HG03095 (cell line): ENCODE measurements around the gene HCFC1.

Source experiments
- ATAC-seq: cut with Tn5 transposase; IDR thresholded peaks from one replicate; pipeline ENCODE4 v1.9.1; 2021; ENCODE audit warnings: moderate library complexity; ENCODE audit not compliant: unreplicated experiment

The HCFC1 gene

DNA sequence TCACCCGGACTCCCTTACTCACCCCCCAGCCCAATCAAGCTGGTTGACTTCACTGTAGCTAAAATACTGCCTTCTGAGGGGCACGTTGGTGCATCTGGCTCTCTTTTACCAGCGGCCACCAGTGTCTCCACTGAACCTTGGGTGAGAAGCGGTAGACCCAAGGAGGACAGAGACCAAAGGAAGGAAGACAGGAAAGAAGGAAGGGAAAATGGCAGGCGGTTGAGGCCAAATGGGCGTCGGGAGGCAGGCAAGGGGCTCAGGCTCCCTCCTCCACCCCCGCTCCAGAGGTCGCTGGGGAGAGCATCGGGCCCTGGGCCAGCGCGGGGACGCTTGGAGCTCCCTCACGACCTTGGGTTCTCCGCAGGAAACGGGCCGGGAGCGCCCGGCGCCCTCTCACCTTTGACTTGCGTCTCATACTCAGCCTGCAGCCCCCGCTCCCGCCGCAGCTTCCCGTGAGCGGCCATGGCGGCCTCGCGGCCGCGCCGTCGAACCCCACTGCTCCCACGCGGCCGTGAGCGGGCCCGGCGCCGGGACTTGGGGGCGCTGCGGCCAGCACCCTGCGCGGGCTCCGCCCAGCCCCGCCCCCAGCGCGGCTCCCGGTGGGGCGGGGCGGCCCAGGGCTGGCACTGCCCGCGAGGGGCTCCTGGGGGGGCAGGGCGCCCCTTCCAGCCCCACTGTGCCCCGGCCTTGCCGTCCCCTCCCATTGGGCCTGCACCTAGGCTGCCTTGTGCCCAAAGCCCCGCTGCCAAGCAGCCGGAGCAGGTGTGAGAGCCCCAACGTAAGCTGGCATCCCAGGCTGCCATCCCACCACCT is 45.7 kb downstream of the HCFC1 start, which contains the start of gene ARHGAP4:
ARHGAP4 (minus strand) TSS at position 526 of the 813 bp plus-strand sequence; CDS start at position 464, 62 bp downstream.
- ATAC-seq: no peak

DNA sequence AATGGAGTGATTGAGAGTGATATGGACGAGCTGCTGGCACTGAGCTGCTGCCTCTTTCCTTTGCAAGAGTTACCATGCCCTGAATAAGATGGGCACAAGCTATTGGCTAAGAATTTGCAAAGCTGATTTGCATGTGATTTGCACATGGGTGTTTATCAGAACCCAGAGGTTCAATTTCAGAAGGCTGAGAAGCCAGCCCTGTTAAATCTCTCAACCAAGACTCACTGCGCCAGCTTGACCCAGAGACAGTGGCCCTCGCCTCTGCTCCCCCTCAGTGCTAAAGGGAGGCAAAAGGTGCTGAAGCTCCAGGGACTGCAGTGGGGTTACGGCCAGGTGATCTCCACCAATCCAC is 46.3 kb downstream of the HCFC1 start:
- no peak for ATAC-seq

DNA sequence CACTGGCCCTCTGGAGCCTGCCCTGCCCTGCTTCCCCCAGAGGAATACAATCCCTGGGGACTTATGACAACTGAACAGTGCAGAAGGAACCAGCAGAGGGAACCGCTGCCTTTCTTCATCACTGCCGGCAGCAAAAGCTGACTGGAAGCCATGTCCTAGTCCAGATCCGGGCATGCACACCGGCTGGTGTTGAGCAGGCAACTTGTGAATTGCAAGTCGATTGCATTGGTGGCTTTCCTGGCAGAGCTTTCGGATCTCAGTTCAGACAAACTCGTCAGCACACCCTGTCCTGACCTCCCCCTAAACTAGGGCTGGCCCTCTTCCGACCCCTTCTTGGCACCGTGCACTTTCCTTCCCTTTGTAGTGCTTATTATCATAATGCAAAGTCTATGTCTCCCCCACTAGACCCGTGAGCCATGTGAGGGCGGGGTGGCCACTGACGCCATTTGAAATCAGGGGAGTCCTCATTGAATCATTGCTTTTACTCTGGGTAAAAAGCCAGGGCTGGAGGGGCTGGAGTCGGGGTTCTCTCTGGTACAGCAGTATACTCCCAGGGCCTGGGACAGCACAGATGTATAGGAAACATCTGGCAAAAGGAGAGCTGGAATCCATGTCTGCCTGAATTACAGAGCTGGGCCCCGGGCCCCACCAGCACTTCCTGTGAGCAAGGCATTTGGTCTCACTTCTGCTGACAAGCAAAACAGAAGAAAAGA is 47.3 kb downstream of the HCFC1 start:
- no peak for ATAC-seq

DNA sequence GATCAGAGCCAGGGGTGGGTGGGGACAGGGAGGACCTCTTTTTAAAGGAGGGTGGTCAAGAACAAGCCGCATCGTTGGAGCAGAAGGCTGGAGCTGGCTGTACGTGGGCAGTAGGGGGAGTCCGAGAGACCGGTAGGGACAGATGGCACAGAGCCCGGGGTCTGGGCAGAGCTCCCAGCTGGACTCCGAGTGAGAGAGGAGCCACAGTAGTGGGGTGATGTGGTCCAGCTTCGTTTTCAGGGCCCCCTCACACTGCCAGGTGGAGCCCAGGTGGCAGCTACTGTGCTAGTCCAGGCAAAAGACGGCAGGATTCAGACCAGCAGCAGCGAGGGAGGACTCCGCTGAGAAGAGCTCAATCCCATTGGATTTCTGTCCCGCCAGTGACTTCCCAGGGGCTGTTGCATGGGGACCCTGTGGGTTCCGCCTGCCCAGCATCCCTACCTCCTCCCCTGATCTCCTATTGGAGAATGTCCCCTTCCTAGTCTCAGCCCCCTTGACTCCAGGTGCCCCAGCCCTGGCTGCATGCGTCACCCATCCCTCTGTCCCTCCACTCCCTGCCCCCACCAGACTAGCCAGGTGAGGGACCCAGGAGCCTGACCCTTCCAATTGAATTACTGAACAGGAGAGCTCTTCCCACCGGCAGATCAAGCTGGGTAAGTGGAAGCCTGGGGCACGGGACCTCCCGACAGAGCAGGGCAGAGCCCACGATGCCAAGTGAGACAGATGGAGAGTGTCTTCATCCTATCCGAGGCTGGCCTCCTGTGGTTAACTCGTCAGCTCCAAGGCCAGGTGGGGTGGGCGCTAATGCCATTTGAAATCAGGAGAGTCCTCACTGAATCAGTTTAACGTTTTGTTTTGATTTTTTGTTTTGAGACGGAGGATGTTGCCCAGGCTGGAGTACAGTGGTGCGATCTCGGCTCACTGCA is 48.4 kb downstream of the HCFC1 start:
- no peak for ATAC-seq

DNA sequence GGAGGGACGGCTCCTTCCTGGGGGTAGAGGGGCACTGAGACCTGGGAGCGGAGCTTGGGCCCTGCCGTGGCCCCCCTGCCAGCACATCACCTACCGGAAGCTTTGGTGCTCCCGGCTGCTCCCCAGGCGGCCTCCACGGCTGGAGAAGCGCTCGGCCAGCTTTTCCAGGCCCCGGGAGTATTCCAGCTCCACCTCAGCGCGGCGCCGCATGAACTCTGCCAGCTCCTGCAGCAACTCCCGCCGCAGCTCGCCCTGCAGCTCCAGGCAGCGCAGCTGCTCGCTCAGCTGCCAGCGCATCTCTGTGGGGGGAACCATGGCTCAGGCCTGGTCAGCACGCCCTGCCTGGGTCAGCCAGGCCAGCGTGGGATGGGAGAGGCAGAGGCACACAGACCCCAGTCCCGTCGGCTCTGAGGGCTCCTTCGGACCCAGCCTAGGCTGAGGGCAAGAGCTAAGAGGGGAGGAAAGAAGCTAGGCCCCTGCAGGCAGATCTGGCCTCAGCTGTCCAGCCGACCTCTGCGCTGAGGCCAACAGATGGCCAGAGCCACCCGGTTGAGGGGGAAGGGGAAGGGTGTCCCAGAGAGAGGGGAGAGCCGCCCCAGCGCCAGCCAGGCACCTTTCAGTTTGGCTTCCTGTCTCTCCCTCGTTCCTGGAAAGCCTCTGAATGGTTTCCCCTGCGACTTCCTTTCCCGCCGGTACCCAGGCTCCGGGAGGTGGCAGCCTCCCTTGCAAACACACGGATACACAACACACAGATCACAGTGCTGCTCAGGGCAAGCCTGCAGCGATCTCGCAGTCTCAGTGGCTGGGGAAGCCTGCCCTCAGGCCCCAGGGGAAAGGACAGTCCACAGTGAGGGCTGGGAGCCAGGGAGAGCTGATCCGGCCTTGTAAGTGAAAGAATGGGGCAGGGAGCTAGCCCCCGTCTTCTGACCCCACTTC is 49.8 kb downstream of the HCFC1 start:
- ATAC-seq: no peak

DNA sequence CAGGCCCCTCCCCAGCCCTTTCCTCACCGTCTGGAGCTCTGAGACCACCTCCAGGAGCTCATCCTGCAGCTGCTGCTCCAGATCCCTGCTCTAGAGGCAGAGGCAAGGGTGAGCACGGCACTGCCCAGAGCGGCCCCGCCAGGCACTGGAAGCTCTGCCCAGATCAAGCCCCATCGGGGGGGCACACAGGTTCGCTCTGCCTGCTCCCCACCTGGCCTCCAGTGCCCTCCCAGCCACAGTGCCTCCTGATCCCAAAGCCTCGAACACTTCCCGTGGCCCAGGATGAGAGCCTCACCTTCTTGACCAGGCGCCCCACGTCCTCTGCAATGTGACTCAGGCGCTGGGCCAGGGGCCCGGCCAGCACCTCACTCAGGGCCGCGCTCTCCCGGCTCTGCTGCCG is 50.5 kb downstream of the HCFC1 start:
- ATAC-seq: no peak

DNA sequence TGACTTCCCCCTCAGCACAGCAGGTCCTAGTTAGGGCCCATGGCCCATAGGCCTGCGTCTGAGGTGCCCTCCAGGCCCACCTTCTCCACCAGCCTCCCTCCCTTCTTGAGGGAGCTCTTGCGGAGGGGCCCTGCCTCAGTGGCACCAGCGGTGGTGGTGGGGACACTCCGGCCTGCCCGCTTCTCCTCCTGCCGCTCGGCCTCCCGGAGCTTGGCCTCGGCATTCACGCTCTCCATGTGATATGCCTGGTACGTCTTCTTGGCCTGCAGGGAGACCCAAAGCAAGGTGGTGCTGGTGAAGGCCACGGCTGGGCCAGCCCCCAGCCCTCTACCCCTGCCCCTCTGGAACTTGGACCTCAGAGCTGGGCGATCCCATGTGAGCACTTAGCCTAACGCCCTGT is 51.1 kb downstream of the HCFC1 start:
- ATAC-seq: no peak

DNA sequence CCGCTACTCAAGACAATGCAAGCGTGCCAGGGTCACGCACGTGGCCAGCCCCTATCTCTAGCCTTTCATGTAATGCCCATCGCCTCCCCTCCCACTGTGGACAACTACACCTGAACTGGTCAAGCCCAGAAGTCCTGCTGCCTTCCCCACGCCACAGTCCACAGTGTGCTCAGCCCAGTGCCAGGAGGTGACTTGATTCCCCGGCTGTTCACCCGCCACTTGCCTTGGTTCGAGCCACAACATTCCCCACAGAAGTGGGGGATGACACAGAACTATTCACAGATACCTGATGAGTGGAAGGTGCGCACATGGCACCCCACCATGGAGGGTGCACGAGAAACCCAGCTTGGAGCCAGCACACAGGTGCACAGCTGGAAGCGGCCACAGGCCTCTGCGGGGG is 52.3 kb downstream of the HCFC1 start:
- ATAC-seq: no peak

DNA sequence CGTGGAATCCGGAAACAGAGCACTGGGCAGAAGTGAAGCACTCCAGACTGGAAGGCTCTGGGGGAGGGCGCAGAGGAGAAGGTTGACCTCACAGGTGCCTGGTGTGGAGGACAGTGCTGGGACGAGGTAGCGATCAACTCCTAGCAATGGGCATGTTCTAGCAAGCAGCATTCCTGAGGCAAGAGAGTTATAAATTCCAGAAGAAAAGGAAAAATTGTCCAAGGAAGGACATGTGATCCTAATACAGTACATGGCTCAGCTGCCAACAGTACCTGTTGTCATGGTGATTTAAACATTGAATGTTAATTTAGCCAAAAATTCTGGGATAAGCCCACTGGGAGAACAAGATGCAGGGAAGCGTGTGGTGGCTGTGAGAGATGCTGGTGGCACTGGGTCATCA is 53.7 kb downstream of the HCFC1 start:
- no peak for ATAC-seq

DNA sequence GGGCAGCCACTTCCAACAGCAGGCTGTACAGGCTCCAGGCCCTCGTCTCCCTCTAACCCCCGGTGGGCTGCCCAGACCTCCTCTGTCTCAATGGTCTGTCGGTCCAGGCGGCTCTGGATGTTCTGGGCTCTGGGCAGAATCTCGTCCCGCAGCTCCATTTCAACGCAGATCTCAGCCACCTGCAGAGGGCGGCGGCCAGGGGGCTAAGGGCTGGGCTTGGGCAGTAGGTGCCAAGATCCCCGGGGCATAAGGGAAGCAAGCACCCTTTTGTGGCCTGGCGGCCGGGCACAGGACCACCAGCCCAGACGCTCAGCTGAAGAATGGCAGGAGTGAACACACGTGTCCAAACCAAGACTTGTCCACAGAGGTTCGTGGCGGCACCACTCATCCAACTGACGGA is 57.9 kb downstream of the HCFC1 start:
- ATAC-seq: no peak

DNA sequence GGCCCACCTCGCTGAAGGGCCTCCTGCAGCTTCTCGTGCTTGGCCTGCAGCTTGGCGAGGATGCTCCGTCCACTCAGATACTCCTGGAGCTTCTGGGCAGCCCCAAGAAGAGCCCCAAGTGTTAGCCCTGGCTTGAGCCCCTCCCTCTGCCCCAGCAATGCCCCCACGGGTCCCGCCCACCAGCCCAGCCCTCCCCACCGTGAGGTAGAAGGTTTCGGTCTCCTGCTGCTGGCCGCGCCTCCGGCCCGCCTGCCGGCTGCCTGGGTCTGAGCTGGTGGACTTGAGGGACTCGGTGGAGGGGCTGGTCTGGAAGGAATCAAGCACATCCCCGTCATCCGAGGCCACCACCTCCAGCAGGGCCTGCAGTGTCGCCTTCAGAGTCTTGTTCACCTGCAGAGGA is 58.4 kb downstream of the HCFC1 start:
- no peak for ATAC-seq

DNA sequence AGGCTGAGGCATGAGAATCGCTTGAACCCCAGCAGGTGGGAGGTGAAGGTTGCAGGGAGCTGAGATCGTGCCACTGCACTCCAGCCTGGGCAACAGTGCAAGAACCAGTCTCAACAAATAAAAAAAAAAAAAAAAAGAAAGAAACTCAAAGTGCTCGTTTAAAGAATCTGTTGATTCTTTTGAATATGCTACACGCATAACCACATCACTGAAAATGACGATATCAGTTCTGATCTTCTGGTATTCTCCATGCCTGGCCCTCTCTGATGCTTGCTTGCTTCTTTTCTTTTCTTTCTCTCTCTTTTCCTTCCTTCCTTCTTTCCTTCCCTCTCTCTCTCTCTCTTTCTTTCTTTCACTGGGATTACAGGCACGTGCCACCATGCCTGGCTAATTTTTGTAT is 59.8 kb downstream of the HCFC1 start:
- ATAC-seq: no peak

DNA sequence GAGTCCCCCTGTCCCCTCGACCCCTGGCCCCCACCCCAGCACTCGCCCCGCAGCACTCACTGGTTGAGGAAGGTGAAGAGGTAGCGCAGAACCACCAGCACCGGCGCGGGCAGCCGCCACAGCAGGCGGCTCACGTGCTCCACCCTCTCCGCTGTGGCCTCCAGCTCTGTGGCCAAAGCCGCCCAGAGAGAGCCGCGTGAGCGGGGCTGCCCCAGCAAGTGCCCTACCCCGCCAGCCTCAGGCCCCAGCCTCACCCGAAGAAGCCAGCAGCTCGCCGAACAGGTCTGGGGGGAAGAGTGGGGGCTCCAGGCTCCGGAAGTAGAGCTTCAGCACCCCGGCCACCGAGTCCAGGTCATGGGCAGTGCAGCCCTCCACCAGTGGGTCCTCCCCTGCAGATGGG is 61.2 kb downstream of the HCFC1 start:
- ATAC-seq: no peak

DNA sequence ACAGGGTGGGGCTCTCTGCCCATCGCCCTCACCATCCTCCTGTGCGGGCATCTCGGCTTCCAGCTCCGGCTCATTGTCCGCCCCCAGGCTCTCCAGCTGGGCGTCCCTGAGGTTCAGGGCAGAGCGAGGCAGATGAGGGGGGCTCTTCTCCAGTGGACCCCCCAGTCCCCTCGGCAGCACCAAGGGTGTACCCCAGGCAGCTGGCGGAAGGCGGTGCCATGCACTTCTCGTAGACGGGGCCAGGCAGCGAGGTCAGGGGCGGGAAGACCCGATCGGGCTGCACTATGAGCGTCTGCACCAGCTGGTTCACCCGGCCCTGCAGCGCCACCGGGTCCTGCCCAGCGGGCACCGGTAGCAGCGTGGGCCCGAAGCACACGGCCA is 61.6 kb downstream of the HCFC1 start:
- ATAC-seq: no peak

DNA sequence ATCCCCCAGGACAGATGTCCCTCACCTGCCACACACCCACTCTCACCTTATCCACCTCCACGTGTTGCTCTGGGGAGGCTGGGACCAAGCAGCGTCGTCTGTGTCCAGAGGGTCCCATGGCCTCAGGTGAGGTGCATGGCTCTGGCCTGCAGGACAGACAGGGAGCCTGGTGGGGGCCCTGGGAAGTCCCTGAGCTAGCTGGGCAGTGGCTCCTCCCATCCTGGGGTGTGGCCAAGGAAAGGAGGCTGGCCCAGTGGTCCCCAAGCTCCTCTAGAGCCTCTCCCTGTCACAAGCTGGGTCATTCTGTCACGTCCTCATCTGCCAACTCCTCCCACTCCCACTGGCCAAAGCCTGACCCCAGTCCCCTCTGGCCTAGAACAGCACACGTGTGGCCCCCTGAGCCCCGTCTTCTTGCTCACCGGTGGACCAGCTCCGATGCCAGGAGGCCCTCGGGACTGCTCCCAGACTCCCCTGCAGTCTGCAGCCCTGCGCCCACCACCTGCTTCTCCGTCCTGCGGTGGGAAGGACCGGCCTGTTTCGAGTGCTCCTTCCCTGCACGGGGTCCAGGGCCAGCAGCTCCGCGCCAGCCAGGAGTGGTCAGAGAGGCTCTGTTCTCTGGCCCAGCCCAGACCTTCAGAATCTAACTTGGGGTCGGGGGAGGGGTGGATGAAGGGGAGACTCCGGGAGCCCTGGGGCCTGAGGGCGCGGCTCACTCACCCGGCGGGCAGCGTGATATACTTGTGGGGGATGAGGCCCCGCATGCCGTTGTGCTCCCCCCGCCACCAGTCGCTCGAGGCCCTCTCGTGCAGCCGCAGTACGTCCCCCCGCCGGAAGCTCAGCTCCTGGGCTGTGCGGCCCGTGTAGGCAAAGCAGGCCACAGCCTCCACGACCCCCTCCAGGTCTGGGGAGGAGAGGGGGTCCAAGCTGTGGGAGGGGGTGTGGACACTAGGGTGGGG is 62.3 kb downstream of the HCFC1 start:
- no peak for ATAC-seq

DNA sequence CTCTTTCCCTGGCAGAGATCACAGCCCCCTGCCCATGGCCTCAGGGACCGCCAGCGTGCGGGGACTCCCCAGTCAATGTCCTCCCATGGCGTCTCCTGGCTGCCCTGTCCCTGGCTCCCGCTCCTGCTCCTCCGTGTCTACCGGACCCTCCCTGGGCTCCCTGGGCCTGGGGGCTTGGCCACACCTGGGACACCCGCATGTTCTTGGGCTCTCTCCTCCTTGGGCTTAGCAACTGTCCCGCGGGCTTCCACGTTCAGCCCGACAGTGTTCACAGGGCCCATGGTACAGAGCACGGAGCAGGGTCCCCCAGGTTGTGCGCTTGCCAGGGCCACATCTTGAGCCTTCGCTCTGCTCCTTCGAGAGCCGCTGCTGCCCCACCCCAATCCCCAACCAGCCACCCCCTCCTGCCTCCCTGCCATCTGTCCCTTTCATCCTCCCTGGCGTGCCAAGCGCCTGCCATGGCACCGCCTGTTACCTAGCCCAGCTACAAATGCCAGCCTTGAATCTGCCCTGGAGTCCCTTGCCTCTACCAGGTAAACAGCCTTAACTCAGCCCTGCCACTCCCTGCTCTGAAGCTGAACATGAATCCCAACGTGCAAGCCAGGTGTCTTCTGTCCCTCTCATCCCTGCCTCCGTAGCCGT is 63.3 kb downstream of the HCFC1 start:
- no peak for ATAC-seq

DNA sequence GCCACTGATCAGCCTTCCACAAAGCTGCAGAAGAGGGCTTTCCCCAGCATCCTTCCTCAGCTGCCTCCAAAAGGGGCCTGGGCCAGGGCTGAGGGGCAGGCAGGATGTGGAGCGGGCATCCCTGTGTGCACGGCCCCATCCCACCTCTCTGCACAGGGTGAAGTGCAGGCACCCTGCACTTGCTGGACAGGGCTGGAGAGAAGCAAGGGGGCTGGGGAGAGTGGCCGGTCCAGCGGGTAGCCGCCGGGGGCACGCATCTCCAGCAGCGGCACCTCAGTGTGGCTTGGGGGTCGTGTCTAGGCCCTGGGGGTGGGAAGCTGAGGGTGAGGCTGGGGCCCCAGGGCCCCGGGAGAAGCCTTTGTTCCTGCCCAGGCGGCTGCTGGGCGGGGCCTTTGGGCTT is 64.2 kb downstream of the HCFC1 start:
- no peak for ATAC-seq

DNA sequence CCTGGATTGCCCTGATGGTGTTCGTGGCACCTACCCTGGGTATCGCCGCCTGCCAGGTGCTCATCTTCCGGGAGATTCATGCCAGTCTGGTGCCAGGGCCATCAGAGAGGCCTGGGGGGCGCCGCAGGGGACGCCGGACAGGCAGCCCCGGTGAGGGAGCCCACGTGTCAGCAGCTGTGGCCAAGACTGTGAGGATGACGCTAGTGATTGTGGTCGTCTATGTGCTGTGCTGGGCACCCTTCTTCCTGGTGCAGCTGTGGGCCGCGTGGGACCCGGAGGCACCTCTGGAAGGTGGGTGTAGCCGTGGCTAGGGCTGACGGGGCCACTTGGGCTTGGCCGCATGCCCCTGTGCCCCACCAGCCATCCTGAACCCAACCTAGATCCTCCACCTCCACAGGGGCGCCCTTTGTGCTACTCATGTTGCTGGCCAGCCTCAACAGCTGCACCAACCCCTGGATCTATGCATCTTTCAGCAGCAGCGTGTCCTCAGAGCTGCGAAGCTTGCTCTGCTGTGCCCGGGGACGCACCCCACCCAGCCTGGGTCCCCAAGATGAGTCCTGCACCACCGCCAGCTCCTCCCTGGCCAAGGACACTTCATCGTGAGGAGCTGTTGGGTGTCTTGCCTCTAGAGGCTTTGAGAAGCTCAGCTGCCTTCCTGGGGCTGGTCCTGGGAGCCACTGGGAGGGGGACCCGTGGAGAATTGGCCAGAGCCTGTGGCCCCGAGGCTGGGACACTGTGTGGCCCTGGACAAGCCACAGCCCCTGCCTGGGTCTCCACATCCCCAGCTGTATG is 65.3 kb downstream of the HCFC1 start:
- ATAC-seq: no peak
